ENCODE results near the gene SND1.

SND1 gene

GRCh38 chr7:127793582-127793981, 141.6 kb downstream of the SND1 start:
- in situ Hi-C loops (cut with MboI; ENCODE audit: low pct_unique_long_range_greater_than_20kb, low sequenced_read_pairs, unreplicated experiment), result no loop called here
- no peak for DNase-seq (ENCODE audit: low spot score)
- no peak for TF ChIP-seq CTCF (IDR thresholded peaks at IDR 0.05; ENCODE audit: extremely low read depth, insufficient read depth, missing control alignments)

- no peak for TF ChIP-seq CTCF (IDR thresholded peaks at IDR 0.05; ENCODE audit: extremely low read depth, insufficient read depth, missing control alignments)
- in situ Hi-C loops (cut with MboI; ENCODE audit: low pct_unique_long_range_greater_than_20kb, low sequenced_read_pairs, unreplicated experiment), result no loop called here
- no peak for DNase-seq (ENCODE audit: low spot score)
These were observed 142.1 kb downstream of the SND1 start for GRCh38 chr7:127794136-127794535.

- in situ Hi-C loops (cut with MboI; ENCODE audit: low pct_unique_long_range_greater_than_20kb, low sequenced_read_pairs, unreplicated experiment), result no loop called here
- DNase-seq (ENCODE audit: low spot score), result no peak
- TF ChIP-seq CTCF (IDR thresholded peaks at IDR 0.05; ENCODE audit: extremely low read depth, insufficient read depth, missing control alignments), result no peak
These were observed 142.6 kb downstream of the SND1 start for GRCh38 chr7:127794551-127794950.

- TF ChIP-seq CTCF (IDR thresholded peaks at IDR 0.05; ENCODE audit: extremely low read depth, insufficient read depth, missing control alignments), result no peak
- DNase-seq (ENCODE audit: low spot score), result no peak
- in situ Hi-C loops (cut with MboI; ENCODE audit: low pct_unique_long_range_greater_than_20kb, low sequenced_read_pairs, unreplicated experiment), result no loop called here
These were observed 146.0 kb downstream of the SND1 start for GRCh38 chr7:127798023-127798422.

GRCh38 chr7:127798769-127799372, 146.9 kb downstream of the SND1 start:
- in situ Hi-C loops (cut with MboI; ENCODE audit: low pct_unique_long_range_greater_than_20kb, low sequenced_read_pairs, unreplicated experiment), result no loop called here
- no peak for TF ChIP-seq CTCF (IDR thresholded peaks at IDR 0.05; ENCODE audit: extremely low read depth, insufficient read depth, missing control alignments)
- DNase-seq (ENCODE audit: low spot score), result no peak

- in situ Hi-C loops (cut with MboI; ENCODE audit: low pct_unique_long_range_greater_than_20kb, low sequenced_read_pairs, unreplicated experiment), result no loop called here
- TF ChIP-seq CTCF (IDR thresholded peaks at IDR 0.05; ENCODE audit: extremely low read depth, insufficient read depth, missing control alignments), result no peak
- no peak for DNase-seq (ENCODE audit: low spot score)
These were observed 147.7 kb downstream of the SND1 start for GRCh38 chr7:127799535-127800305.
